ENCODE results near the gene BCL2L2. TPM values are rescaled to one million over a fixed set of nuclear protein-coding genes. Genes with fewer than 3 reads are reported as not detected.
A peak's percentile ranks its signal among the peaks of the same experiment; 100 is the strongest.

Gene BCL2L2
- total and polyA plus RNA-seq, 9 of the 15 experiments (the other 6 are each of a cell fraction or from before 2014, with no cell fraction given): 2.6 to 32.5 (median 14.7) TPM

DNA sequence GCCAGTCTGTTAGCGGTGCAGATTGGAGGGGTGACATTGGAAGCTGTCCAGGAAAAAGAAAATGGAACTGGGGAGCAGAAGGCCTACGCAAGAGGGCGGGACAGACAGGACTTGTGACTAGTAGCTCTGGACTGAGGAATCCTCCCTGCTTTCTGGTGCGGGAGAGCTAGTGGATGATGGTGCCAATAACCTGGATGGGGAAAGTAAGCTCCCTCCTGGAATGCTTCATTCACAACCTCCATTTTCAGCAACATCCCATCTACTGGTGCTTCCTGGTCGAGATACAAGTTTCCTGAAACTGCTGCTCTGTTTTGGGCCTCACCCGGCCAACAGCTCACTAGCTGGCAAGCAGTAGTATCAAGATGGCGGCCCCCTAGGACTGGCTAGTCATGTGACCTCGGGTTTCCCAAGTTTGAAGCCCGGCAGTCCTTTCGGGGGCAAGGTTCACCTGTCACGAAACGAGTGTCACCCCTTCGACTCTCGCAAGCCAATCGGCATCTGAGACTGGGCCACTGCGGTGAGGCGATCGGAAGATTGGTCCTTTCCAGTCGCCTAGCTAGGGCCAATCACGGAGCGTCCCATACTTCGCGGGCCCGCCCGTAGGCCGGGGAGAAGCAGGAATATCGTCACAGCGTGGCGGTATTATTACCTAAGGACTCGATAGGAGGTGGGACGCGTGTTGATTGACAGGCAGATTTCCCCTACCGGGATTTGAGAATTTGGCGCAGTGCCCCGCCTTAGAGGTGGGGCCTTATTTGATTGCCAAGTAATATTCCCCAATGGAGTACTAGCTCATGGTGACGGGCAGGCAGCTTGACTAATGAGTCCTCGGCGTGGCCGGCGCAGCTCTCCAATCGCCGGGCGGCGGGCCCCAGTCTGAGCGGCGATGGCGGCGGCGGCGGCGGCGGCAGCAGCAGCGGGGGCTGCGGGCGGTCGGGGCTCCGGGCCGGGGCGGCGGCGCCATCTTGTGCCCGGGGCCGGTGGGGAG is 14.2 kb downstream of the BCL2L2 start, which contains the start of gene PABPN1 (continued):
- TF ChIP-seq NCOA4 (IDR thresholded peaks at IDR 0.05; ENCODE audit: partially characterized antibody) (no peak), SMAD1 (IDR thresholded peaks at IDR 0.05; ENCODE audit: low read depth, low read length, partially characterized antibody) (no peak), ZNF589 (CRISPR knock-in tag; IDR thresholded peaks at IDR 0.05; ENCODE audit: low read depth) (peak; percentile 90), RBM17 (IDR thresholded peaks at IDR 0.05; ENCODE audit: borderline replicate concordance, low read depth, low read length) (no peak), ZSCAN32 (CRISPR knock-in tag; IDR thresholded peaks at IDR 0.05) (no peak), ELF4 (CRISPR knock-in tag; IDR thresholded peaks at IDR 0.05) (no peak; the same call in 1 of the 2 replicates), CBX2 (IDR thresholded peaks at IDR 0.05; ENCODE audit: insufficient read depth, low read length, poor library complexity, severe bottlenecking) (no peak), NFRKB (IDR thresholded peaks at IDR 0.05; ENCODE audit: low read depth) (peak; percentile 95), TBL1XR1 (IDR thresholded peaks at IDR 0.05; ENCODE audit: low read length in 2 of 2) (0 out of 4 replicates have a peak, but pooled peaks of 1 of the 2 experiments have one; percentile 28), NR3C1 (CRISPR knock-in tag; IDR thresholded peaks at IDR 0.05) (no peak), TAF7 (tag; IDR thresholded peaks at IDR 0.05) (peak; percentile 54), IFI16 (CRISPR knock-in tag; IDR thresholded peaks at IDR 0.05) (no peak), SRSF1 (IDR thresholded peaks at IDR 0.05; ENCODE audit: low read depth, low read length) (no peak), DPF2 (IDR thresholded peaks at IDR 0.05) (peak; percentile 50; the same call in 1 of the 2 replicates), ZNF121 (CRISPR knock-in tag; conservative IDR thresholded peaks at IDR 0.05) (no peak), RAD21 (CRISPR knock-in tag; conservative IDR thresholded peaks at IDR 0.05 in 1 of 2, IDR thresholded peaks at IDR 0.05 in 1 of 2) (no peak), BCOR (IDR thresholded peaks at IDR 0.05) (no peak), ZFX (CRISPR knock-in tag; IDR thresholded peaks at IDR 0.05) (peak; percentile 93), NONO (IDR thresholded peaks at IDR 0.05; ENCODE audit: low read depth in 2 of 2, low read length in 1 of 2) (peak in 1 of 2 experiments; percentile 48; a peak in 1 of 4 replicates)
- TF ChIP-seq, protein P1, sequence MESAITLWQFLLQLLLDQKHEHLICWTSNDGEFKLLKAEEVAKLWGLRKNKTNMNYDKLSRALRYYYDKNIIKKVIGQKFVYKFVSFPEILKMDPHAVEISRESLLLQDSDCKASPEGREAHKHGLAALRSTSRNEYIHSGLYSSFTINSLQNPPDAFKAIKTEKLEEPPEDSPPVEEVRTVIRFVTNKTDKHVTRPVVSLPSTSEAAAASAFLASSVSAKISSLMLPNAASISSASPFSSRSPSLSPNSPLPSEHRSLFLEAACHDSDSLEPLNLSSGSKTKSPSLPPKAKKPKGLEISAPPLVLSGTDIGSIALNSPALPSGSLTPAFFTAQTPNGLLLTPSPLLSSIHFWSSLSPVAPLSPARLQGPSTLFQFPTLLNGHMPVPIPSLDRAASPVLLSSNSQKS (CRISPR knock-in tag; IDR thresholded peaks at IDR 0.05): no peak
- TF ChIP-seq, protein P2, sequence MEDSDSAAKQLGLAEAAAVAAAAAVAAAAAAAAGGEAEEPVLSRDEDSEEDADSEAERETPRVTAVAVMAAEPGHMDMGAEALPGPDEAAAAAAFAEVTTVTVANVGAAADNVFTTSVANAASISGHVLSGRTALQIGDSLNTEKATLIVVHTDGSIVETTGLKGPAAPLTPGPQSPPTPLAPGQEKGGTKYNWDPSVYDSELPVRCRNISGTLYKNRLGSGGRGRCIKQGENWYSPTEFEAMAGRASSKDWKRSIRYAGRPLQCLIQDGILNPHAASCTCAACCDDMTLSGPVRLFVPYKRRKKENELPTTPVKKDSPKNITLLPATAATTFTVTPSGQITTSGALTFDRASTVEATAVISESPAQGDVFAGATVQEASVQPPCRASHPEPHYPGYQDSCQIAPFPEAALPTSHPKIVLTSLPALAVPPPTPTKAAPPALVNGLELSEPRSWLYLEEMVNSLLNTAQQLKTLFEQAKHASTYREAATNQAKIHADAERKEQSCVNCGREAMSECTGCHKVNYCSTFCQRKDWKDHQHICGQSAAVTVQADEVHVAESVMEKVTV (CRISPR knock-in tag; IDR thresholded peaks at IDR 0.05): no peak
- TF ChIP-seq, protein P3, sequence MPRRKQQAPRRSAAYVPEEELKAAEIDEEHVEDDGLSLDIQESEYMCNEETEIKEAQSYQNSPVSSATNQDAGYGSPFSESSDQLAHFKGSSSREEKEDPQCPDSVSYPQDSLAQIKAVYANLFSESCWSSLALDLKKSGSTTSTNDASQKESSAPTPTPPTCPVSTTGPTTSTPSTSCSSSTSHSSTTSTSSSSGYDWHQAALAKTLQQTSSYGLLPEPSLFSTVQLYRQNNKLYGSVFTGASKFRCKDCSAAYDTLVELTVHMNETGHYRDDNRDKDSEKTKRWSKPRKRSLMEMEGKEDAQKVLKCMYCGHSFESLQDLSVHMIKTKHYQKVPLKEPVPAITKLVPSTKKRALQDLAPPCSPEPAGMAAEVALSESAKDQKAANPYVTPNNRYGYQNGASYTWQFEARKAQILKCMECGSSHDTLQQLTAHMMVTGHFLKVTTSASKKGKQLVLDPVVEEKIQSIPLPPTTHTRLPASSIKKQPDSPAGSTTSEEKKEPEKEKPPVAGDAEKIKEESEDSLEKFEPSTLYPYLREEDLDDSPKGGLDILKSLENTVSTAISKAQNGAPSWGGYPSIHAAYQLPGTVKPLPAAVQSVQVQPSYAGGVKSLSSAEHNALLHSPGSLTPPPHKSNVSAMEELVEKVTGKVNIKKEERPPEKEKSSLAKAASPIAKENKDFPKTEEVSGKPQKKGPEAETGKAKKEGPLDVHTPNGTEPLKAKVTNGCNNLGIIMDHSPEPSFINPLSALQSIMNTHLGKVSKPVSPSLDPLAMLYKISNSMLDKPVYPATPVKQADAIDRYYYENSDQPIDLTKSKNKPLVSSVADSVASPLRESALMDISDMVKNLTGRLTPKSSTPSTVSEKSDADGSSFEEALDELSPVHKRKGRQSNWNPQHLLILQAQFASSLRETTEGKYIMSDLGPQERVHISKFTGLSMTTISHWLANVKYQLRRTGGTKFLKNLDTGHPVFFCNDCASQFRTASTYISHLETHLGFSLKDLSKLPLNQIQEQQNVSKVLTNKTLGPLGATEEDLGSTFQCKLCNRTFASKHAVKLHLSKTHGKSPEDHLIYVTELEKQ (CRISPR knock-in tag; IDR thresholded peaks at IDR 0.05): no peak

Data from K562 (cell line).